ENCODE measurements around the gene ZHX3.

The ZHX3 gene

GRCh38 chr20:41226426-41226825 lies 91.1 kb downstream of the ZHX3 start:
- DNase-seq = no peak

- DNase-seq = no peak
These were observed 92.4 kb downstream of the ZHX3 start for GRCh38 chr20:41225091-41225490.

- no peak for DNase-seq
These were observed 93.2 kb downstream of the ZHX3 start for GRCh38 chr20:41224281-41224680.

DNA sequence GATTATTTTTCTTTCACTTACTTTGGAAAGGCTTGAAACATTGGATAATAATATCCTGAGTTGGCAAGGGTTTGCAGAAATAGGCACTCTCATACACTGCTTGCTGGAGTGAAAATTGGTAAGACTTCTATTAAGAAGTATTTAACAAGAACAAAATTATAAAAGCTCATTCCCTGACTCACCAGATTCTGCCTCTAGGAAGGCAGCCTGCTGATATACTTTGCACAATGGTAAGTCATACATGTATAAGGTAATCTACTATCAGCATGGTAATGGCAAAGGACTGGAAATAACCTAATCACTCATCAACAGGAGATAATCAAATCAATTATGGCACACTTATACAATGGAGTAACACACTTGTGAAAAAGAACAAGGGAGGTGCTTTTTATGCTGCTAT lies 94.4 kb downstream of the ZHX3 start:
- DNase-seq = no peak

- DNase-seq = no peak
These were observed 94.8 kb downstream of the ZHX3 start for GRCh38 chr20:41222703-41223102.

- DNase-seq = peak in 43 of 56 donors; percentile 16 to 84 (median 48)
These were observed 95.2 kb downstream of the ZHX3 start for GRCh38 chr20:41222296-41222695.

DNA sequence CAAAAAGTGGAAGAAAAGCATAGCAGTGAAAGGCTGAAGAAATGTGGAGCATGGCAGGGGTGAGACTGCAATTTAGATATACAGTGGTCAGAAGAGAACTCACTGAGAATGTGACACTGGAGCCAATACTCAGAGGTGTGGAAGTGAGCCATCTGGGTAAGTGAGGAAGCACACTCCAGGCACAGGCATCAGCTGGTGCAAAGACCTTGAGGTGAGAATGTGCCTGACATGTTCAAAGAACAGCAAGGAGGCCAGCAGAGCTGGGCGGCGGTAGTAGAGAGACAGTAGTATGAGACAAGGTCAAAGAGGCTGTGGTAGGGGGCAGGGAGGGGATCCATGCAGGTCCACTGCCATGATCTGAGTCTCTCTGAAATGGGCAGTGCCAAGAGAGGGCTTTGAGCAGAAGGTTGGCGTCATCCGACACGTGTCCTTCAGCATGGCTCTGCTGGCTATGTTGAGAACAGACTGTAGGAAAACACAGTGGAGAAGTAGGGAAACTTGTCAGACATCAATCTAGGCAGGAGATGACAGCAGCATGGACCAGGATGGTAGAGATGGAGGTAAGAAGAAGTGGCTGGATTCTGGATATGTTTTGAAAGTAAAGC lies 95.8 kb downstream of the ZHX3 start:
- DNase-seq = peak in 37 of 56 donors; percentile 10 to 76 (median 50)

DNA sequence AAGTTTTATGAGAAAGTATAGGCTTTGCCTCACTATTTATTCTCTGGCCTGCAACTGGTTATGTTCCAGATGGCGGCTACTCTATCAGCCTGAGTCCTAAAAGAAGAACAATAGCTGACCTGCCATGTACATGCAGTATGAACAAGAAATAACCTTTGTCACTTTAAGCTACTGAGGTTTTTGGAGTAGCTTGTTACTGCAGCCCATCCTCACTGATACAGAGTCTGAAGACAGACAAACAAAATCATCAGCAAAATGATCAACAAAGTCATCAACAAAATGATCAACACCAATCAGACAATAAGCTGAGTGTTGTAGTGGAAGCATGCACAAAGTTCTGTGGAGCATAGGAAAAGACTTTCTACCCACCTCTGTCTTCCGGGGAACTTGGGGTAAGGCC lies 97.7 kb downstream of the ZHX3 start:
- no peak for DNase-seq

GRCh38 chr20:41218466-41218865 lies 99.1 kb downstream of the ZHX3 start:
- no peak for DNase-seq

GRCh38 chr20:41217422-41217821 lies 100.1 kb downstream of the ZHX3 start:
- DNase-seq = no peak

- DNase-seq = no peak
These were observed 102.9 kb downstream of the ZHX3 start for GRCh38 chr20:41214666-41215065.

- DNase-seq = peak in 1 of 56 donors; percentile 19
These were observed 103.3 kb downstream of the ZHX3 start for GRCh38 chr20:41214202-41214601.

DNA sequence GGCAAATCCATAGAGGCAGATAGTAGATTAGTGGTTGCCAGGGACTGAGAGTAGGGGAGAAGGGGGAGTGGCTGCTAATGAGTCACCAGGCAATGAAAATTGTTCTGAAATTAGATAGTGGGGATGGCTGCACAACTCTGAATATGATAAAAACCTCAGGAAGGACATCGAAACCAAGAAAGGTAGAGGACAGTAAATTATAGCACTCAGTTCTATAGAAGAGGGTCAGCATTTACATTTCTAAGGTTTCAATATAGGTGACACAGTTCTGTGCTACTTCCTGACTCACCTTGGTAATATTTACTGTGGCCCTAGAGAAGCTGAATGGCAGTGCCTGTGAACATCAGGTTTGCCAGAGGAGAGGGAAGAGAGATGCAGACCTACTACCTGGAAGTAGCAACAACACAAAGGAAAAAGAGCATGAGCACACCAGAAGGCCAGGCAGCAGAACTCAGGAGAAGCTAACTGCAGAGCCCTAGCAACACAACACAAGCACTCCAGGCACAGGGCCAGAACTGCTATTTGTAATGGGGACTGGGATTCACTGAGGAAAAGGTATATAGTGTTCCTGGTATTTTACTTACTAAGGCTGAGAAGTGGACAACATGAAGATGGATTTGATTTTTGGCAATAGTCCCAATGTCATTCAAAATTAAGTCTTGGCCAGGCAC lies 104.2 kb downstream of the ZHX3 start:
- DNase-seq = peak in 10 of 56 donors; percentile 18 to 57 (median 34)

DNA sequence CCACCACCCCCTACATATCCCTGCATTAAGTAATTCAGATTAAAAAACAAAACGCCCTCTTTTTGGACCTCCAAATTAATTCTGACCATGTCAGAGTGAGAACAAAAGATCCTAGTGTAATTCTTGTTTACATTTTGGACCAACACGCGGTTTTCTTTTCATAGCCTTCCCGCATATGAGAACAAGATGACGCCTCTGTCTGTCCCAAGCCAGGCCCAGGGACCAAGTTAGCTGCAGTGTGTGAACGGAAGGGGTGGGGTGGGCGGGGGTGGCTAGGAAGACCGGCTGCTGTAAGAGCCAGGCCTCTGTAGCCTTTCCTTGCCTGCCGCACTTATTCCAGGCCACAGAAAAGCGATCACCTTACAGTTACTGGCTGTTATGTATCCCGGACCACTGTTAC lies 112.2 kb downstream of the ZHX3 start:
- peak in 48 of 56 donors; percentile 27 to 93 (median 72) for DNase-seq

GRCh38 chr20:41204304-41205265 lies 112.9 kb downstream of the ZHX3 start:
- DNase-seq = peak in 19 of 56 donors; percentile 9 to 61 (median 45)

DNA sequence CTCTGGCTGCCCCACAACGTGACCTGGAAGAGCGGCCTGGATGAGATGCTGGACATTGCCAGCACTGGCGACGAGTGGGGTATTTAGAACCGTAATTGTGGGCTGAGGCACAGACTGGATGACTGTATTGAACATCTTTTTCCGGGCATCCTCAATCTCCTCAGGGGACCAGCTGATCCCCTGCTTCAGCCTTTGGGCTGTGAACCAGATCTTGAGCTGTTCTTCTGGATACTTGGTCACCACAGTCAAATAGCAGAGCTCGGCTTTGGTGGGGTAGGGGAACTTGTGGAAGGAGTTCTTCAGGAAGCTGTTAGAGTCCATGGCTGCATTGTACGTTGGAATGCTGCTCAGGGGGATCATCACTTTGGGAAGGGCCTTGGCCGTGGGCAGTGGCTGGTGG lies 113.9 kb downstream of the ZHX3 start:
- no peak for DNase-seq

GRCh38 chr20:41202426-41202825 lies 115.1 kb downstream of the ZHX3 start:
- no peak for DNase-seq

DNA sequence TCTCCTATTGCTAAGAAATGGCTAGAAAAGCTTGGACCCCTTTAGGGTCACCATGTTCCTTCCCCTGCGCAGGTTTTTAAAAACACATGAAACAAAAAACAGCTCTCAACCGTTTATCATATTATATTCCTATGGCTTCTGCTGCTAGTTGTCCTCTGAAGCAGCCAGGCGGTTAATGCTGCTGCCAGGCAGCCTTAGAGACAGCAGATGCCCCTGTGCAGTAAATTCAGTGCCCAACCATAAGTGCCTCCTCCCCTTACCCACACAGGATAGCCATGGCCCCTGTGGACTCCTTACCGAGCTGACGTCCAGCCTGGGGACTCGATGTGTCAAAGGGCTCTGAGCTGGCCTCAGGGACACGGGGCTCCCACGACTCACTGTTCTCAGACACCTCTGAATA lies 115.8 kb downstream of the ZHX3 start:
- no peak for DNase-seq

DNA sequence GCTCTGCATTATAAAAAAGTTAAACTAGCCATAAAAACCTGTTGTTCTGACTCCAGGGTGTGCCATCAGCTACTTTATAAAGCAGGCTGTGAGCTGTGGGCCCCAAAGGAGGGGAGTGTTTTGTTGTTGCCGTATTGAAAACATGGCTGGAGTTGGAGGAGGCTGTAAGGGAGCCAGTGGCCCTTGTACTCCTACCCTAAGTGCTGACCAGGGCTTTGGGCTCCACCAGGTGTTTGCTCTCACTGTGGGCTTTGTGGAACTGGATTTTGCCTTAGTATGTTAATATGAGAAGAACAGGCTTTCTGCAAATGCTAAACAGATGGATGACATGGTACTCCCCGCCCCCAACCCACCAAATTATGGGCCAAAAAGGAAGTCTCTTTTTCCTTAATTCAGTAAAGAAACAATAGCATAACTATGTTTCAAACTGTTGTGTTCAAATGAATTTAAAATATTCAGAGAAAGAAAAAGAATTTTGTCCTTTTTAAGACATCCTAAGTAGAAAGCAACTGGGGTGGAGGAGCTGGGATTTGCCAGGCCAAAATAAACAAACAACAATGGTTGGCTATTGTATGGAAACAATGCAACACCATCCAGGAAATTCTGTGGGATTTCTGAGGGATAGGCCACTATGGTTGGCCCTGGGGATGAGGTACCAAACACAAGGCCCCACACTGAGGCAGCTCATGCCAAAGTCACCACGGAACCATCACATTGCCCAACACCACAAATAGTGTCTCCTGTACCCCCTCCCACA lies 116.9 kb downstream of the ZHX3 start:
- DNase-seq = no peak

GRCh38 chr20:41198443-41198842 lies 119.1 kb downstream of the ZHX3 start:
- DNase-seq = no peak

GRCh38 chr20:41196653-41197225 lies 120.8 kb downstream of the ZHX3 start:
- no peak for DNase-seq
